Retinal pigment epithelial cell (primary cell): Measurements from ENCODE around the gene DSC1.

Source experiments
- DNase-seq: peaks from one replicate; pipeline ENCODE4 v3.0.0-alpha.2; 2010; ENCODE audit warnings: low read depth
- H3K4me3 ChIP-seq: 2 replicates; pipeline ENCODE4 v1.5.1; 2011; ENCODE audit warnings: mild to moderate bottlenecking, low read length, control low read depth, moderate library complexity
- CTCF ChIP-seq: conservative IDR thresholded peaks from 2 replicates; pipeline ENCODE4 v1.5.1; 2011; ENCODE audit warnings: low read depth, low read length, control low read depth, inconsistent platforms

The DSC1 gene

GRCh38 chr18:31100436-31101182 is 62.0 kb downstream of the DSC1 start:
- DNase-seq, result no peak
- TF ChIP-seq CTCF, result no peak
- H3K4me3 ChIP-seq, result peak overlapping the region; percentile 78

- DNase-seq, result no peak
- H3K4me3 ChIP-seq, result no peak overlapping the region
- TF ChIP-seq CTCF, result no peak
Measured at GRCh38 chr18:31099450-31100230, 63.0 kb downstream of the DSC1 start.

GRCh38 chr18:31098878-31099277 is 63.8 kb downstream of the DSC1 start:
- no peak for TF ChIP-seq CTCF
- no peak for DNase-seq
- H3K4me3 ChIP-seq, result no peak overlapping the region

GRCh38 chr18:31097666-31098065 is 65.0 kb downstream of the DSC1 start:
- DNase-seq, result no peak
- no peak for TF ChIP-seq CTCF
- no peak overlapping the region for H3K4me3 ChIP-seq

GRCh38 chr18:31093880-31094279 is 68.8 kb downstream of the DSC1 start:
- TF ChIP-seq CTCF, result no peak
- no peak for DNase-seq
- no peak overlapping the region for H3K4me3 ChIP-seq

GRCh38 chr18:31093294-31093693 is 69.4 kb downstream of the DSC1 start:
- no peak for DNase-seq
- TF ChIP-seq CTCF, result no peak
- H3K4me3 ChIP-seq, result no peak overlapping the region

GRCh38 chr18:31091350-31091749 is 71.3 kb downstream of the DSC1 start:
- no peak overlapping the region for H3K4me3 ChIP-seq
- no peak for TF ChIP-seq CTCF
- DNase-seq, result no peak
